A673 (cell line): ENCODE results near the gene FREY1.

ENCODE experiments used
- EZH2 ChIP-seq: fragments of 200-600 bp; sonication (generic); IDR thresholded peaks from 2 replicates; pipeline ENCODE4 v1.6.1; 2017; ENCODE audit warnings: borderline replicate concordance, low read depth, mild to moderate bottlenecking, mixed read lengths, antibody characterized with exemption, low read length; ENCODE audit not compliant: poor library complexity, severe bottlenecking
- TF ChIP-seq, protein P1 (sequence below): fragments of 300-800, 200-600 bp; sonication (generic); conservative IDR thresholded peaks from 2 replicates; pipeline ENCODE4 v1.5.1; 2017; ENCODE audit warnings: low read depth, mild to moderate bottlenecking, antibody characterized with exemption, low read length, moderate library complexity, mixed read lengths

DNA sequence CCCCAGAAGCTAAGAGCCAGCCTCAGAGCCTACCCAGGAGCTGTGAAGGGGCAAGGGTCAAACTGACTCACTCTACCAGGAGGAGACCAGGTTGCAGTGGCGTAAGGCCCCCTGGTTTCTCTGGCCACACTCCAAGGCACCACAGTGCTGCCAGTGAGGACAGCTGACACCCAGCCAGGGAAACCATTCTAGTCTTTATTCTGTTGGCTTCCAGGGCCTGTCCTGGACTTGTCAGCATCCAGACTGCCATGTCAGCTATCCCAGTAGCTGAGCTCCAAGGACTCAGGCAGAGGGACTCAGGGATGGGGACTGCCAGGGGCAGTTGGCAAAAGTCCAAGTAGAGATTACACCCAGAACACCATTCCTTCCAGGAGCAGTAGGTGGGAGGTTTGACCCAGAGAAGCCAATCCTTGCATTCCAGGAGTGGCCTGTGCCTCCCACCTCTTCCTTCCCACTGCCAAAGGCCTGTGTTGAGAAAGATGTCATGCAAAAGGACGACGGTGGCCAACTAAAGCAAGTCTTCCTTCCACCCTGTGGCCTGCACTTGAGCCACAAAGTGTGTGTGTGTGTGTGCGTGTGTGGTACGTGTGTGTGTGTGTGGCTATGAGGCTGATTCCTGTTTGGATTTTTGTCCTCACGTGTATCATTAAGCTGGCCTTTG is 25.2 kb downstream of the FREY1 start:
- TF ChIP-seq, protein P1, sequence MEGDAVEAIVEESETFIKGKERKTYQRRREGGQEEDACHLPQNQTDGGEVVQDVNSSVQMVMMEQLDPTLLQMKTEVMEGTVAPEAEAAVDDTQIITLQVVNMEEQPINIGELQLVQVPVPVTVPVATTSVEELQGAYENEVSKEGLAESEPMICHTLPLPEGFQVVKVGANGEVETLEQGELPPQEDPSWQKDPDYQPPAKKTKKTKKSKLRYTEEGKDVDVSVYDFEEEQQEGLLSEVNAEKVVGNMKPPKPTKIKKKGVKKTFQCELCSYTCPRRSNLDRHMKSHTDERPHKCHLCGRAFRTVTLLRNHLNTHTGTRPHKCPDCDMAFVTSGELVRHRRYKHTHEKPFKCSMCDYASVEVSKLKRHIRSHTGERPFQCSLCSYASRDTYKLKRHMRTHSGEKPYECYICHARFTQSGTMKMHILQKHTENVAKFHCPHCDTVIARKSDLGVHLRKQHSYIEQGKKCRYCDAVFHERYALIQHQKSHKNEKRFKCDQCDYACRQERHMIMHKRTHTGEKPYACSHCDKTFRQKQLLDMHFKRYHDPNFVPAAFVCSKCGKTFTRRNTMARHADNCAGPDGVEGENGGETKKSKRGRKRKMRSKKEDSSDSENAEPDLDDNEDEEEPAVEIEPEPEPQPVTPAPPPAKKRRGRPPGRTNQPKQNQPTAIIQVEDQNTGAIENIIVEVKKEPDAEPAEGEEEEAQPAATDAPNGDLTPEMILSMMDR = no peak
- TF ChIP-seq EZH2 = no peak
